ENCODE data around the gene CHN2. TPM values are rescaled to one million over a fixed set of nuclear protein-coding genes. Genes with fewer than 3 reads are reported as not detected.

Gene CHN2
- total RNA-seq, 1 donor from 2014 or later, result 0.50 TPM

DNA sequence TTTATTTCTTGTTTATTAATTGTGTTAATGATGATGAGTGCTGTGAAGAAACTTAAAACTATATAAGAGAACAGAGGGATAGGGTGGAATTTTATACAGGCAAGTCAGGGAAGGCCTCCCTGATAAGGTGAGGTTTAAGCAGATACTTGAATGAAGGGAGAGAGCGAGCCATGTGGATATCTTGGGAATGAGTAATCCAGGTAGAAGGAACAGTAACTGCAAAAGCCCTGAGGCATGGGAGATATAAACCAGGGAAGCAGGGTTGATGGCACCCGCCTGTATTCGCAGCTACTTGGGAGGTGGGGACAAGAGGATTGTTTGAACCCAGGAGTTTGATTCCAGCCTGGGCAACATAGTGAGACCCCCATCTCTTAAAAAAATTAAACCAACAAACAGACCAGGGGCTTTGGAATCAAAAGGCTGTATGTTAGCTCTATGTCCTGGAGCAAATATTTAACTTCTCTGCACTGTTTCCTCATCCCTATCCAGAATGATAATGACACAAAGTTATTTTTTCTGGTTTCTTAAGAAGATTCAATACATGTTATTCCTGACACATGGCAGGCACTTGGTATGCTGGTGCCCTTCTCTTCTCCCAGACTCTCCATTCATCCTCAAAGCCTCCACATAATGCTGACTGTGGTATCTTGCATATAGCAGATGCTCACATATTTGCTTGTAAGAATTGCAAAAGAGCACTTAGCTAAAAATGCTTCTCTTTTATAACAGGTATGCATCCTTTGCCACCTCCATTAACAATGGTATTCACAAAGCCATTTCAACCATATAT is 169.3 kb downstream of the CHN2 start:
- Mint-ChIP-seq H3K4me3 (ENCODE audit: unreplicated experiment) (no peak overlapping the region), H3K36me3 (ENCODE audit: low read depth) (no peaks in the 10 kb centered on the region), H3K9me3 (ENCODE audit: low read depth) (no peaks in the 10 kb centered on the region), H3K27me3 (ENCODE audit: low read depth) (peaks cover 9% of the 10 kb centered on the region), H3K27ac (ENCODE audit: unreplicated experiment) (no peak overlapping the region), H3K4me1 (ENCODE audit: low read depth) (no peaks in the 10 kb centered on the region)
- DNase-seq (ENCODE audit: low spot score), result no peak
- TF ChIP-seq, protein P1, sequence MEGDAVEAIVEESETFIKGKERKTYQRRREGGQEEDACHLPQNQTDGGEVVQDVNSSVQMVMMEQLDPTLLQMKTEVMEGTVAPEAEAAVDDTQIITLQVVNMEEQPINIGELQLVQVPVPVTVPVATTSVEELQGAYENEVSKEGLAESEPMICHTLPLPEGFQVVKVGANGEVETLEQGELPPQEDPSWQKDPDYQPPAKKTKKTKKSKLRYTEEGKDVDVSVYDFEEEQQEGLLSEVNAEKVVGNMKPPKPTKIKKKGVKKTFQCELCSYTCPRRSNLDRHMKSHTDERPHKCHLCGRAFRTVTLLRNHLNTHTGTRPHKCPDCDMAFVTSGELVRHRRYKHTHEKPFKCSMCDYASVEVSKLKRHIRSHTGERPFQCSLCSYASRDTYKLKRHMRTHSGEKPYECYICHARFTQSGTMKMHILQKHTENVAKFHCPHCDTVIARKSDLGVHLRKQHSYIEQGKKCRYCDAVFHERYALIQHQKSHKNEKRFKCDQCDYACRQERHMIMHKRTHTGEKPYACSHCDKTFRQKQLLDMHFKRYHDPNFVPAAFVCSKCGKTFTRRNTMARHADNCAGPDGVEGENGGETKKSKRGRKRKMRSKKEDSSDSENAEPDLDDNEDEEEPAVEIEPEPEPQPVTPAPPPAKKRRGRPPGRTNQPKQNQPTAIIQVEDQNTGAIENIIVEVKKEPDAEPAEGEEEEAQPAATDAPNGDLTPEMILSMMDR (IDR thresholded peaks at IDR 0.05), result no peak

DNA sequence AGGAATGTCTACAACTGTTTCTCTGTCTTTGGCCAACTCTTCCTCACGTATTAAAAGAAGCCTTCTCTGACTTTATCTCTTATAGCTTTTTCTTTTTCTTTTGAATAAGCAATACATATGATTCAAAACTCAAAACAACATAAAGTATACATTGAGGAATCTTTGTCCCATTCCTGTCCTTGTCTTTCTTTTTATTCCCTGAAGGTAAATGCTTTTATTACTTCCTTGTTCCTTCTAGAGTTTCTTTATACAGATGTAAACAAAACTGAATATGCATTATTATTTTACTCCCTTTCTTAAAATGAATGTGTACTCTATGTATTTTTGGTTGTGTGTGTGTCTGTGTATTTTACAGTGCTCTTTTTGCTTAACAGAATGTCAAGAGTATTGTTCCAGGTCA is 170.1 kb downstream of the CHN2 start:
- Mint-ChIP-seq H3K36me3 (ENCODE audit: low read depth) (no peaks in the 10 kb centered on the region), H3K9me3 (ENCODE audit: low read depth) (no peaks in the 10 kb centered on the region), H3K27me3 (ENCODE audit: low read depth) (peaks cover 9% of the 10 kb centered on the region), H3K27ac (ENCODE audit: unreplicated experiment) (no peak overlapping the region), H3K4me1 (ENCODE audit: low read depth) (no peaks in the 10 kb centered on the region), H3K4me3 (ENCODE audit: unreplicated experiment) (no peak overlapping the region)
- TF ChIP-seq, protein P1 (IDR thresholded peaks at IDR 0.05), result no peak
- no peak for DNase-seq (ENCODE audit: low spot score)

DNA sequence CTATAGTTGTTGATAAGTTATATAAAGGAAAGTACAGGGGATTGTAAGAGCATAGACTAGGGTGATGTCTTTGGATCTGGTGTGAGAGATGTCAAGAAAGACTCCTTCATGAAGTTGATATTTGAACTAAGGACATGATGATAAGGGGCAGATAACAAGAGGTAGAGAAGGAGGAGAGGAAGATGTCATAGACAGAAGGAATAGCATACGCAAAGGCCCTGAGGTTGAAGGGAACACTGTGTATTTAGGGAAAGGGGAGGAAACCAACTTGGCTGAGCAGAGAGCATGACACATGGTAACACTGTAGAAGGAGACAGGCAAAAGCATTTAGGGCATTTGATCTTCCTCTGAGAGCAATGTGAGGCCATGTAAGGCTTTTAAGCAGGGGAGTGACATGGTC is 170.8 kb downstream of the CHN2 start:
- H3K27ac Mint-ChIP-seq (ENCODE audit: unreplicated experiment), result no peak overlapping the region
- TF ChIP-seq, protein P1 (IDR thresholded peaks at IDR 0.05), result no peak
- peaks cover 1% of the 10 kb centered on the region for H3K4me1 Mint-ChIP-seq (ENCODE audit: low read depth)
- no peaks in the 10 kb centered on the region for H3K9me3 Mint-ChIP-seq (ENCODE audit: low read depth)
- H3K27me3 Mint-ChIP-seq (ENCODE audit: low read depth), result peaks cover 9% of the 10 kb centered on the region
- H3K4me3 Mint-ChIP-seq (ENCODE audit: unreplicated experiment), result no peak overlapping the region
- no peak for DNase-seq (ENCODE audit: low spot score)
- H3K36me3 Mint-ChIP-seq (ENCODE audit: low read depth), result no peaks in the 10 kb centered on the region

DNA sequence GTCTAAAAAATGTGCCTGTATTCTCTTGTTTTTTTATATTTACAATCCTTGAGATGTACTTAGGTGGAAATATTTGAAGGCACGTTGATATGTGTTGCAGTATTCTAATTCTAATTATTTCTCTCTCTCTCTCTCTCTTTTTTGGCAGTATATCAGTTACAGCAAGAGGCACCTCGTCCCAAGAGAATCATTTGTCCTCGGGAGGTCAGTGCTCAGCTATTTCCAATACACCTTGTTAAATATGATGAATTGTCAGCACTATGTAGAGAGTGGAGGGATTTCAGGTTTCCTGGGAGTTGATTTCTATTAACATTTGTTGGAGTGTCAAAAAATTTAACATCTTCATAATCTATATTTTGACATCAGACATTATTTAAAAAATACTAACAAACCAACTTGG is 173.2 kb downstream of the CHN2 start:
- Mint-ChIP-seq H3K27ac (ENCODE audit: unreplicated experiment) (no peak overlapping the region), H3K27me3 (ENCODE audit: low read depth) (no peaks in the 10 kb centered on the region), H3K4me1 (ENCODE audit: low read depth) (peaks cover 3% of the 10 kb centered on the region), H3K9me3 (ENCODE audit: low read depth) (no peaks in the 10 kb centered on the region), H3K36me3 (ENCODE audit: low read depth) (no peaks in the 10 kb centered on the region), H3K4me3 (ENCODE audit: unreplicated experiment) (no peak overlapping the region)
- TF ChIP-seq, protein P1 (IDR thresholded peaks at IDR 0.05), result no peak
- DNase-seq (ENCODE audit: low spot score), result no peak

DNA sequence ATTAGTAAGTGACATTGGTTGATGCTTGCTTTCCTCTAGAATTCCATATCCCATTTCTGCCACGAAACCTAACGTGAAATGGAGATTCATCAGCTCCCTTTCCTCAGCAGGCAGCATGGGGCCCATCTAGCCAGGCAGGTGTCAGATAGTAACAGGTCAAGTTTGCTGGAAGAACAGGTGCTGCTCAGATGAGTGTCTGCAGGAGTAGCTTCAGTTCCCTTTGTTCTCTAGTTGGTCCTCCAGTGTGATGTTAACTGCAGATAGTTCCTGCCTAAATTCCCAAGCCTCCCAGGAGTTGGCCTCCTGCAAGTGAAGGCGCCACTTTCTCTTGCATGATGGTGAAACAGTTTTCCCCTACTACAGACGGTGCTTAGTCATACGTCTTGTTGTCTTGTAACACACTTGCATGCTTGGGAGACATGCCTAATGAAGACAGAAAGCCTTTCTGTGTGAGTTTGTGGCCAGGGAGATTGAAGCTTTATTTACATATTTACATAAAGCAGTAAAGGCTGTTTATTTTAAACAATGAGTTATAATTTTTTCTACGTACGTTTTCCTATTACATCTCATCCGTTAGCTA is 175.4 kb downstream of the CHN2 start:
- TF ChIP-seq, protein P1 (IDR thresholded peaks at IDR 0.05), result no peak
- Mint-ChIP-seq H3K4me3 (ENCODE audit: unreplicated experiment) (no peak overlapping the region), H3K27ac (ENCODE audit: unreplicated experiment) (no peak overlapping the region), H3K27me3 (ENCODE audit: low read depth) (no peaks in the 10 kb centered on the region), H3K4me1 (ENCODE audit: low read depth) (peaks cover 3% of the 10 kb centered on the region), H3K36me3 (ENCODE audit: low read depth) (no peaks in the 10 kb centered on the region), H3K9me3 (ENCODE audit: low read depth) (no peaks in the 10 kb centered on the region)
- DNase-seq (ENCODE audit: low spot score), result no peak
